GM12878 (cell line): Measurements from ENCODE around the gene NOS2.

Experiments used
- EZH2 ChIP-seq: IDR thresholded peaks from 2 replicates; pipeline ENCODE4 v1.6.1; 2012; ENCODE audit warnings: low read depth, mild to moderate bottlenecking, control low read depth, inconsistent platforms, low read length, borderline replicate concordance; ENCODE audit not compliant: control insufficient read depth
- FOXK2 ChIP-seq: fragments of 450-650 bp; IDR thresholded peaks from 2 replicates; pipeline ENCODE4 v1.6.1; 2017; ENCODE audit warnings: mild to moderate bottlenecking, moderate library complexity
- KAT2A ChIP-seq: conservative IDR thresholded peaks from 2 replicates; pipeline ENCODE4 v1.6.1; 2011; ENCODE audit warnings: low read depth, low read length; ENCODE audit not compliant: control insufficient read depth
- MEF2A ChIP-seq: IDR thresholded peaks from 2 replicates; pipeline ENCODE4 v1.6.1; 2011; ENCODE audit warnings: low read depth, mild to moderate bottlenecking, low read length, moderate library complexity; ENCODE audit not compliant: insufficient read depth
- NKRF ChIP-seq: fragments of 450-650 bp; conservative IDR thresholded peaks from 2 replicates; pipeline ENCODE4 v1.6.1; 2017; ENCODE audit warnings: mild to moderate bottlenecking, moderate library complexity
- PRDM15 ChIP-seq: fragments of 450-650 bp; formaldehyde crosslinking; IDR thresholded peaks from 2 replicates; pipeline ENCODE4 v1.4.0; 2020; ENCODE audit warnings: mild to moderate bottlenecking, moderate library complexity
- SREBF2 ChIP-seq: IDR thresholded peaks from 2 replicates; pipeline ENCODE4 v1.6.1; 2012; ENCODE audit warnings: mild to moderate bottlenecking, low read length
- YY1 ChIP-seq: IDR thresholded peaks from 2 replicates; pipeline ENCODE4 v1.6.1; 2011; ENCODE audit warnings: low read depth, mild to moderate bottlenecking, low read length
- TF ChIP-seq, protein P1 (sequence below), 3 experiments: IDR thresholded peaks in 2 of 3; conservative IDR thresholded peaks in 1 of 3; 2 replicates each; pipeline ENCODE4 v1.5.1; 2011; ENCODE audit warnings: low read depth in 3 of 3, low read length in 3 of 3, mild to moderate bottlenecking in 3 of 3, control low read depth in 2 of 3, moderate library complexity in 2 of 3, inconsistent platforms in 1 of 3, mixed read lengths in 1 of 3; ENCODE audit not compliant: control insufficient read depth in 2 of 3, insufficient read depth in 1 of 3; ENCODE audit errors: extremely low read depth in 1 of 3
- TF ChIP-seq, protein P2 (sequence below): IDR thresholded peaks from 2 replicates; pipeline ENCODE4 v1.6.1; 2012; ENCODE audit warnings: mild to moderate bottlenecking, low read depth, low read length

DNA sequence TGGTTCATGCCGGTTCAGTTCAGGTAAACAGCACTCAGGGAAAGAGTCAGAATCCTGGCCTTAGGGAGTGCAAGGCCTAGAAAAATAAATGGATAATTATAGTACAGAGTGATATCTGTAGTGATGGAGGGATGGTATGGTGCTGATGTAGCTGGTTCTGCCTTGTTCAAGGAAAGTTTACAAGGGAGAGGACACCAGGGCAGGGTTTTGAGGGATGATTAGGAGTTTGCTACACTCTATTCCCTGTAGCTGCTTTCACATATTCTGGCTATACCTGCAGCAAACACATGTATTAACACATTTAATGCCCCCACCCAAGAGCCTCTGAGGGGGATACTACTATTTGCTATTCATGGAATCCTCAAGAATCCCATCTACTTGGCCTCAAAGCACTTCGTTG lies 1.7 kb upstream of the NOS2 start:
- TF ChIP-seq KAT2A (no peak), PRDM15 (no peak), YY1 (no peak), SREBF2 (no peak), NKRF (no peak), FOXK2 (no peak), EZH2 (no peak), MEF2A (no peak)
- TF ChIP-seq, protein P1, sequence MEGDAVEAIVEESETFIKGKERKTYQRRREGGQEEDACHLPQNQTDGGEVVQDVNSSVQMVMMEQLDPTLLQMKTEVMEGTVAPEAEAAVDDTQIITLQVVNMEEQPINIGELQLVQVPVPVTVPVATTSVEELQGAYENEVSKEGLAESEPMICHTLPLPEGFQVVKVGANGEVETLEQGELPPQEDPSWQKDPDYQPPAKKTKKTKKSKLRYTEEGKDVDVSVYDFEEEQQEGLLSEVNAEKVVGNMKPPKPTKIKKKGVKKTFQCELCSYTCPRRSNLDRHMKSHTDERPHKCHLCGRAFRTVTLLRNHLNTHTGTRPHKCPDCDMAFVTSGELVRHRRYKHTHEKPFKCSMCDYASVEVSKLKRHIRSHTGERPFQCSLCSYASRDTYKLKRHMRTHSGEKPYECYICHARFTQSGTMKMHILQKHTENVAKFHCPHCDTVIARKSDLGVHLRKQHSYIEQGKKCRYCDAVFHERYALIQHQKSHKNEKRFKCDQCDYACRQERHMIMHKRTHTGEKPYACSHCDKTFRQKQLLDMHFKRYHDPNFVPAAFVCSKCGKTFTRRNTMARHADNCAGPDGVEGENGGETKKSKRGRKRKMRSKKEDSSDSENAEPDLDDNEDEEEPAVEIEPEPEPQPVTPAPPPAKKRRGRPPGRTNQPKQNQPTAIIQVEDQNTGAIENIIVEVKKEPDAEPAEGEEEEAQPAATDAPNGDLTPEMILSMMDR (IDR thresholded peaks at IDR 0.05 in 2 of 3, conservative IDR thresholded peaks at IDR 0.05 in 1 of 3; ENCODE audit: control insufficient read depth in 2 of 3, extremely low read depth in 1 of 3, insufficient read depth in 1 of 3, low read depth in 3 of 3, low read length in 3 of 3): no peak
- TF ChIP-seq, protein P2, sequence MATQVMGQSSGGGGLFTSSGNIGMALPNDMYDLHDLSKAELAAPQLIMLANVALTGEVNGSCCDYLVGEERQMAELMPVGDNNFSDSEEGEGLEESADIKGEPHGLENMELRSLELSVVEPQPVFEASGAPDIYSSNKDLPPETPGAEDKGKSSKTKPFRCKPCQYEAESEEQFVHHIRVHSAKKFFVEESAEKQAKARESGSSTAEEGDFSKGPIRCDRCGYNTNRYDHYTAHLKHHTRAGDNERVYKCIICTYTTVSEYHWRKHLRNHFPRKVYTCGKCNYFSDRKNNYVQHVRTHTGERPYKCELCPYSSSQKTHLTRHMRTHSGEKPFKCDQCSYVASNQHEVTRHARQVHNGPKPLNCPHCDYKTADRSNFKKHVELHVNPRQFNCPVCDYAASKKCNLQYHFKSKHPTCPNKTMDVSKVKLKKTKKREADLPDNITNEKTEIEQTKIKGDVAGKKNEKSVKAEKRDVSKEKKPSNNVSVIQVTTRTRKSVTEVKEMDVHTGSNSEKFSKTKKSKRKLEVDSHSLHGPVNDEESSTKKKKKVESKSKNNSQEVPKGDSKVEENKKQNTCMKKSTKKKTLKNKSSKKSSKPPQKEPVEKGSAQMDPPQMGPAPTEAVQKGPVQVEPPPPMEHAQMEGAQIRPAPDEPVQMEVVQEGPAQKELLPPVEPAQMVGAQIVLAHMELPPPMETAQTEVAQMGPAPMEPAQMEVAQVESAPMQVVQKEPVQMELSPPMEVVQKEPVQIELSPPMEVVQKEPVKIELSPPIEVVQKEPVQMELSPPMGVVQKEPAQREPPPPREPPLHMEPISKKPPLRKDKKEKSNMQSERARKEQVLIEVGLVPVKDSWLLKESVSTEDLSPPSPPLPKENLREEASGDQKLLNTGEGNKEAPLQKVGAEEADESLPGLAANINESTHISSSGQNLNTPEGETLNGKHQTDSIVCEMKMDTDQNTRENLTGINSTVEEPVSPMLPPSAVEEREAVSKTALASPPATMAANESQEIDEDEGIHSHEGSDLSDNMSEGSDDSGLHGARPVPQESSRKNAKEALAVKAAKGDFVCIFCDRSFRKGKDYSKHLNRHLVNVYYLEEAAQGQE: no peak
